Raji (cell line): Measurements from ENCODE around the gene TBC1D2B.

Experiments used
- POLR2A ChIP-seq: IDR thresholded peaks from 2 replicates; pipeline ENCODE4 v1.6.1; 2011; ENCODE audit warnings: low read depth, low read length, control low read depth; ENCODE audit not compliant: insufficient read depth

TBC1D2B gene

GRCh38 chr15:77998592-77998991, 78.9 kb downstream of the TBC1D2B start:
- TF ChIP-seq POLR2A = no peak

GRCh38 chr15:77993374-77993911, 84.1 kb downstream of the TBC1D2B start:
- no peak for TF ChIP-seq POLR2A

GRCh38 chr15:77992356-77993222, 84.9 kb downstream of the TBC1D2B start:
- no peak for TF ChIP-seq POLR2A

- TF ChIP-seq POLR2A = no peak
These were observed 86.5 kb downstream of the TBC1D2B start for GRCh38 chr15:77991029-77991406.

GRCh38 chr15:77989296-77990143, 88.0 kb downstream of the TBC1D2B start:
- no peak for TF ChIP-seq POLR2A

- no peak for TF ChIP-seq POLR2A
These were observed 88.9 kb downstream of the TBC1D2B start for GRCh38 chr15:77988347-77989295.

- TF ChIP-seq POLR2A = no peak
These were observed 90.4 kb downstream of the TBC1D2B start for GRCh38 chr15:77986891-77987764.

- no peak for TF ChIP-seq POLR2A
These were observed 91.5 kb downstream of the TBC1D2B start for GRCh38 chr15:77985931-77986480.

GRCh38 chr15:77985031-77985930, 92.2 kb downstream of the TBC1D2B start:
- TF ChIP-seq POLR2A = no peak

- TF ChIP-seq POLR2A = no peak
These were observed 93.1 kb downstream of the TBC1D2B start for GRCh38 chr15:77984446-77984861.

GRCh38 chr15:77983708-77984445, 93.6 kb downstream of the TBC1D2B start:
- no peak for TF ChIP-seq POLR2A

GRCh38 chr15:77983091-77983707, 94.3 kb downstream of the TBC1D2B start:
- no peak for TF ChIP-seq POLR2A

GRCh38 chr15:77982127-77982490, 95.4 kb downstream of the TBC1D2B start:
- TF ChIP-seq POLR2A = no peak
